ENCODE results near the gene SPC24.

- TF ChIP-seq, protein P1, sequence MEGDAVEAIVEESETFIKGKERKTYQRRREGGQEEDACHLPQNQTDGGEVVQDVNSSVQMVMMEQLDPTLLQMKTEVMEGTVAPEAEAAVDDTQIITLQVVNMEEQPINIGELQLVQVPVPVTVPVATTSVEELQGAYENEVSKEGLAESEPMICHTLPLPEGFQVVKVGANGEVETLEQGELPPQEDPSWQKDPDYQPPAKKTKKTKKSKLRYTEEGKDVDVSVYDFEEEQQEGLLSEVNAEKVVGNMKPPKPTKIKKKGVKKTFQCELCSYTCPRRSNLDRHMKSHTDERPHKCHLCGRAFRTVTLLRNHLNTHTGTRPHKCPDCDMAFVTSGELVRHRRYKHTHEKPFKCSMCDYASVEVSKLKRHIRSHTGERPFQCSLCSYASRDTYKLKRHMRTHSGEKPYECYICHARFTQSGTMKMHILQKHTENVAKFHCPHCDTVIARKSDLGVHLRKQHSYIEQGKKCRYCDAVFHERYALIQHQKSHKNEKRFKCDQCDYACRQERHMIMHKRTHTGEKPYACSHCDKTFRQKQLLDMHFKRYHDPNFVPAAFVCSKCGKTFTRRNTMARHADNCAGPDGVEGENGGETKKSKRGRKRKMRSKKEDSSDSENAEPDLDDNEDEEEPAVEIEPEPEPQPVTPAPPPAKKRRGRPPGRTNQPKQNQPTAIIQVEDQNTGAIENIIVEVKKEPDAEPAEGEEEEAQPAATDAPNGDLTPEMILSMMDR (IDR thresholded peaks at IDR 0.05), result no peak
- no peak for TF ChIP-seq POLR2A (IDR thresholded peaks at IDR 0.05)
Measured at GRCh38 chr19:11098327-11098726, 57.3 kb downstream of the SPC24 start.
